ENCODE measurements around the gene ILRUN.
"Not testable (repeated sequence)": the region's sequence is repeated elsewhere in the genome, so short reads cannot be mapped to it uniquely, and the experiment has no call there.

Gene ILRUN

GRCh38 chr6:34689742-34690141, 6.8 kb downstream of the ILRUN start:
- no peaks in the 10 kb centered on the region for H3K9me3 Mint-ChIP-seq

GRCh38 chr6:34688956-34689355, 7.6 kb downstream of the ILRUN start:
- Mint-ChIP-seq H3K27me3 (ENCODE audit: low read depth) (no peaks in the 10 kb centered on the region), H3K36me3 (ENCODE audit: low read depth) (peaks cover 19% of the 10 kb centered on the region), H3K4me3 (no peak overlapping the region), H3K9me3 (no peaks in the 10 kb centered on the region), H3K4me1 (peaks cover 12% of the 10 kb centered on the region), H3K27ac (no peak overlapping the region)
- no peak for TF ChIP-seq CTCF (IDR thresholded peaks at IDR 0.05; ENCODE audit: unreplicated experiment in 3 of 3)

More at GRCh38 chr6:34689742-34690141, 6.8 kb downstream of the ILRUN start:
- Mint-ChIP-seq H3K4me1 (peaks cover 15% of the 10 kb centered on the region), H3K36me3 (ENCODE audit: low read depth) (peaks cover 19% of the 10 kb centered on the region), H3K4me3 (no peak overlapping the region), H3K27me3 (ENCODE audit: low read depth) (no peaks in the 10 kb centered on the region), H3K27ac (no peak overlapping the region)
- no peak for TF ChIP-seq CTCF (IDR thresholded peaks at IDR 0.05; ENCODE audit: unreplicated experiment in 3 of 3)

GRCh38 chr6:34684919-34685318, 11.6 kb downstream of the ILRUN start:
- H3K9me3 Mint-ChIP-seq, result no peaks in the 10 kb centered on the region
- peaks cover 19% of the 10 kb centered on the region for H3K36me3 Mint-ChIP-seq (ENCODE audit: low read depth)
- no peak for TF ChIP-seq CTCF (IDR thresholded peaks at IDR 0.05; ENCODE audit: unreplicated experiment in 3 of 3)
- no peak overlapping the region for H3K27ac Mint-ChIP-seq
- H3K4me3 Mint-ChIP-seq, result no peak overlapping the region
- H3K4me1 Mint-ChIP-seq, result peaks cover 4% of the 10 kb centered on the region
- no peaks in the 10 kb centered on the region for H3K27me3 Mint-ChIP-seq (ENCODE audit: low read depth)

GRCh38 chr6:34684364-34684763, 12.2 kb downstream of the ILRUN start:
- Mint-ChIP-seq H3K27me3 (ENCODE audit: low read depth) (no peaks in the 10 kb centered on the region), H3K9me3 (no peaks in the 10 kb centered on the region), H3K36me3 (ENCODE audit: low read depth) (peaks cover 19% of the 10 kb centered on the region), H3K27ac (no peak overlapping the region), H3K4me3 (no peak overlapping the region), H3K4me1 (peaks cover 9% of the 10 kb centered on the region)
- no peak for TF ChIP-seq CTCF (IDR thresholded peaks at IDR 0.05; ENCODE audit: unreplicated experiment in 3 of 3)

- H3K9me3 Mint-ChIP-seq, result no peaks in the 10 kb centered on the region
- peaks cover 9% of the 10 kb centered on the region for H3K36me3 Mint-ChIP-seq (ENCODE audit: low read depth)
- peaks cover 9% of the 10 kb centered on the region for H3K4me1 Mint-ChIP-seq
- no peak for TF ChIP-seq CTCF (IDR thresholded peaks at IDR 0.05; ENCODE audit: unreplicated experiment in 3 of 3)
- no peaks in the 10 kb centered on the region for H3K27me3 Mint-ChIP-seq (ENCODE audit: low read depth)
- H3K4me3 Mint-ChIP-seq, result no peak overlapping the region
- H3K27ac Mint-ChIP-seq, result no peak overlapping the region
These were observed 15.6 kb downstream of the ILRUN start for GRCh38 chr6:34680802-34681515.

- not testable (repeated sequence) for H3K36me3 Mint-ChIP-seq (ENCODE audit: low read depth); H3K4me3 Mint-ChIP-seq; H3K9me3 Mint-ChIP-seq; H3K27me3 Mint-ChIP-seq (ENCODE audit: low read depth); H3K27ac Mint-ChIP-seq; H3K4me1 Mint-ChIP-seq
These were observed 16.3 kb downstream of the ILRUN start for GRCh38 chr6:34680313-34680712.
